Measurements from ENCODE around the gene KDM2B.

DNA sequence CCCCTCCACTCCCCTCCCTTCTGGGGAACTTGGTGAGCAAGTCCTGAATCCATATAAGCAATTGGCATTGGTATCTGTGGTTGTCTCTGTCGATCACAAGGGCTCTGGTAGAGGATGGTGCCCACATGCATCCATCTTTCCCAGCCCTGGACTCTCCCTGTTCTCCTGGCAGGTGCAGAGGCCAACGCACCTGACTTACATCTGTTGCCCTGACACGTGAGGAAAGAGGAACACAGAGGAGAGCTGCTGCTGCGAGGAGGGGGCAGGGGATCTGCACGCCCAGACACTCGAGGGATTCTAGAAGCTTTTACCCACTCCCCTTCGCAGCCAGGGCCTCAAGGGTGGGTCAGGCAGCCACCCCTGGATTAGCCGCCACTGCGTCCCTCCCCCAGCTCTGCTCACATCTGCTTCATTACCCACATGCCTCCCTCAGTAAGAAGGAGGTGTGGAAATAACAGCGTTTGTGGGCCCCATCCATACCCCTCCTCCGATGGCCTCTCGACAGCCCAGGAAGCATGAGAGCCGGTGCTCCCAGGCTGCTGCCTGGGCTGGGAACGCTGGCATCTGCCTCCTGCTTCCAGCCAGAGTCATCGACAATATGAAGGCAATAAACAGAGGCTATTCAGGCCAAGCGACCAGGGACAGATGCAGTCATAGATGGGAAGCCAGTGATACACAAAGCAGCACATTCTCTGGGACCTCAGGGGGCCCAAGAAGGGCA is 56.5 kb downstream of the KDM2B start:
- TF ChIP-seq, protein P1, sequence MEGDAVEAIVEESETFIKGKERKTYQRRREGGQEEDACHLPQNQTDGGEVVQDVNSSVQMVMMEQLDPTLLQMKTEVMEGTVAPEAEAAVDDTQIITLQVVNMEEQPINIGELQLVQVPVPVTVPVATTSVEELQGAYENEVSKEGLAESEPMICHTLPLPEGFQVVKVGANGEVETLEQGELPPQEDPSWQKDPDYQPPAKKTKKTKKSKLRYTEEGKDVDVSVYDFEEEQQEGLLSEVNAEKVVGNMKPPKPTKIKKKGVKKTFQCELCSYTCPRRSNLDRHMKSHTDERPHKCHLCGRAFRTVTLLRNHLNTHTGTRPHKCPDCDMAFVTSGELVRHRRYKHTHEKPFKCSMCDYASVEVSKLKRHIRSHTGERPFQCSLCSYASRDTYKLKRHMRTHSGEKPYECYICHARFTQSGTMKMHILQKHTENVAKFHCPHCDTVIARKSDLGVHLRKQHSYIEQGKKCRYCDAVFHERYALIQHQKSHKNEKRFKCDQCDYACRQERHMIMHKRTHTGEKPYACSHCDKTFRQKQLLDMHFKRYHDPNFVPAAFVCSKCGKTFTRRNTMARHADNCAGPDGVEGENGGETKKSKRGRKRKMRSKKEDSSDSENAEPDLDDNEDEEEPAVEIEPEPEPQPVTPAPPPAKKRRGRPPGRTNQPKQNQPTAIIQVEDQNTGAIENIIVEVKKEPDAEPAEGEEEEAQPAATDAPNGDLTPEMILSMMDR (IDR thresholded peaks at IDR 0.05; ENCODE audit: low read length) = no peak
- no peak for TF ChIP-seq EZH2 (IDR thresholded peaks at IDR 0.05; ENCODE audit: borderline replicate concordance, low read length)
